HG03432 (cell line): ENCODE data around the gene LY6G6C.
"Not testable (repeated sequence)": the region's sequence is repeated elsewhere in the genome, so short reads cannot be mapped to it uniquely, and the experiment has no call there.

Source experiments
- ATAC-seq: cut with Tn5 transposase; IDR thresholded peaks from one replicate; pipeline ENCODE4 v1.9.1; 2021; ENCODE audit warnings: mild to moderate bottlenecking, moderate library complexity; ENCODE audit not compliant: unreplicated experiment

Gene LY6G6C

GRCh38 chr6:31709157-31709556 lies 12.4 kb downstream of the LY6G6C start:
- not testable (repeated sequence) for ATAC-seq

DNA sequence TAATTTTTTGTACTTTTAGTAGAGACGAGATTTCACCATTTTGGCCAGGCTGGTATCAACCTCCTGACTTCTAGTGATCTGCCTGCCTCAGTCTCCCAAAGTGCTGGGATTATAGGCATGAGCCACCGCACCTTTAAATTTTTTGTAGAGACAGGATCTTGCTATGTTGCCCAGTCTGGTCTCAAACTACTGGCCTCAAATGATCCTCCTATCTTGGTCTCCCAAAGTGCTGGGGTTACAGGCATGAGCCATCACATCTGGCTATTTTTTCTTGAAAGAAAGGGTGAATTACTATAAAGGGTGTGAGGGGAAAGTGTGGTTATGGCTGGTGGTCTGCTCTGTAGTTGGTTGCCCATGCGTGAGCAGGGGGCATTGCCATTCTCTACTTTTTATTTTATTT lies 13.3 kb downstream of the LY6G6C start:
- ATAC-seq: no peak

- no peak for ATAC-seq
Measured at GRCh38 chr6:31707701-31708100, 13.8 kb downstream of the LY6G6C start.

GRCh38 chr6:31706599-31706998 lies 14.9 kb downstream of the LY6G6C start, which contains the start of gene LY6G6F:
Gene LY6G6F, plus strand, starts transcription at chr6:31706866. Its CDS starts 41 bp downstream, at chr6:31706907.
- no peak for ATAC-seq

GRCh38 chr6:31705931-31706330 lies 15.6 kb downstream of the LY6G6C start:
- no peak for ATAC-seq

GRCh38 chr6:31702819-31703716 lies 18.5 kb downstream of the LY6G6C start, which contains the start of gene ABHD16A:
Gene ABHD16A, minus strand, starts transcription at chr6:31703324. Its CDS starts 43 bp downstream, at chr6:31703281.
- ATAC-seq: peak; percentile 88

- peak; percentile 3 for ATAC-seq
Measured at GRCh38 chr6:31702405-31702818, 19.1 kb downstream of the LY6G6C start.

DNA sequence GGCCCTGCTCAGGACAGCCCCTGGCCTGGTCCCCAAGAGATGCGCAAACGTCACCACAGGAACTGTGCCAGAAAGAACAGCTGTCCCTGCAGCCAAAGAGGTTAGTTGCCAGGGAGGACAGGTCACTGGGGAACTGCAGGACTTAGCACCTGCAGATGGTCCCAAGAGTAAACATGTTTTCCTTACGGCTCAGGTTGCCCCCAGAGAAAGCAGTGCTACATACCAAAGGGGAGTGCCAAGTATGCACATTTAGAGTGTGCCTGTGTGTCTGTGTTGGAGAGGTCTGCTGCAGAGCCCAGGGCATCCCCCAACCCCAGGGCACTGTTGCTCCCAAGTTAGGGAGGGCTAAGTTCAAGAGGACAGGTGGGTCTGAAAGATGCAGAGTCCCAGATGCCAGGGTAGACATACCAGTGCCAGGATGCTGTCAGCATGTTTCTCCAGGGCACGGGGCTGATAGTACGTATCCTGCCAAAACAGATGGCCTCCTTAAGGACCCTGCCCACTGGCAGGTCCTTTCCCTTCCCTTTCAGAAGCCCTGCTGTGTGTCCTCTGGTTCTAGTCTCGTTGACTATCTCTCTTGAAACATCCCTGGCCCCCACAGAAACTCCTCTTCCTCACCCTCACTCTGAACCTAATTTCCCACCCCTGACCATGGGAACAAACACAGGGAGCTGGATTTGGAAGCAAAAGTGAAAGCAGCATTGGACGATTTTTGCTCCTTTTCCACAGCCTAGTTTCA lies 19.7 kb downstream of the LY6G6C start:
- ATAC-seq: no peak

GRCh38 chr6:31700740-31701401 lies 20.7 kb downstream of the LY6G6C start:
- no peak for ATAC-seq

- no peak for ATAC-seq
Measured at GRCh38 chr6:31697555-31697954, 24.0 kb downstream of the LY6G6C start.

DNA sequence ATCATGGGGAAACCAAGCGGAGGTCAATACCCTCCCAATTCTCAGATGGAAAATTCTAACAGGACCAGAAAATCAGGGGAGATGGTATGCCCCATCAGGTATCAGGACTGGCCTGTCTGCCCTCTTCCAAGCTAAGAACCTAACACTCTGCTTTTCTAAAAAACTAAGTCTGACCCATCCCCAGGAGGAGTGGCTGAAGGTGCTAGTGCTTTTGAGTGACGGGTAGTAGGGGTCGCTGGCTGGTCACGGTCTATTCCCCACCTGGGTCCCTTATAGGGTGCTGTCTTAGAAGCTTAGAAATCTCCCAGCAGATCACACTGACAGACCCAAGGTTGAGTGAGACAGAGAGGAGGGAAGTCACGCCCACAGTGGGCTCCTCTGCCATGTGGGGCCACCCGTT lies 28.0 kb downstream of the LY6G6C start:
- no peak for ATAC-seq

- ATAC-seq: no peak
Measured at GRCh38 chr6:31692886-31693285, 28.7 kb downstream of the LY6G6C start.

DNA sequence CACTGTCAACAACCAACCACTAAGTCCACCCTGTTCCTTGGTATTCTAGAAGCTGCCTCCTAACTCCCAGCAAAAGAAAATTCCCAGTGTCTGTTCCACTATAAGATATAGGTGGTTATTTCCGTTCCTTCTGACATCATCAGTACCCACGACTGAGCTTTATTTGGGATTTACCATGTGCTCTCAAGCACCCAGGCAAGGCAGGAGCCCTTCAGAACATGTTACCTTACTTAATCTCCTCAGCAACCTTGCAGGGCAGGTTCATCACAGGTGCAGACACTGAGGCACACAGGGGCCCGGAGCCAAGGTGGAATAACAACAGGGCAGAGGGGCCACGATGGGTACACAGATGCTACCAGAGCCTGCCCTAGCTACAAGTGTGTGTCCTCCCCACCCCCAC lies 29.2 kb downstream of the LY6G6C start:
- ATAC-seq: no peak

- ATAC-seq: no peak
Measured at GRCh38 chr6:31691564-31692108, 29.9 kb downstream of the LY6G6C start.

DNA sequence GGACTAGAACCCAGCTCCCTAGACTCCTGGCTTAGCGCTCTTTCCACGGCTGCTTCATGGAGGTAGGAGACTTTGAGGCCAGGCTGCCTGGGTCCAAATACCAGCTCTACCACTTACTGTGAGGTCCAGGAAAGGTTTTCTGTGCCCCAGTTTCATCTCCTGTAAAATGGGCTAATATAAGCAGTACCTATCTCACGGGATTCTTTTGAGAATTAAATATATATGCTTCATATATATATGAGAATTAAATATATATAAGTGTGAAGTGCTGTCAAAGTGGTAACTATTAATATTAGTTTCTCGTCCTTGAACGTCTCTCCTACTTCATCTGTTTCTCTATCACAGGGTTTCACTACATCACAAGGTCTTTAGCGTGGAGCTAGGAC lies 30.5 kb downstream of the LY6G6C start:
- ATAC-seq: no peak

DNA sequence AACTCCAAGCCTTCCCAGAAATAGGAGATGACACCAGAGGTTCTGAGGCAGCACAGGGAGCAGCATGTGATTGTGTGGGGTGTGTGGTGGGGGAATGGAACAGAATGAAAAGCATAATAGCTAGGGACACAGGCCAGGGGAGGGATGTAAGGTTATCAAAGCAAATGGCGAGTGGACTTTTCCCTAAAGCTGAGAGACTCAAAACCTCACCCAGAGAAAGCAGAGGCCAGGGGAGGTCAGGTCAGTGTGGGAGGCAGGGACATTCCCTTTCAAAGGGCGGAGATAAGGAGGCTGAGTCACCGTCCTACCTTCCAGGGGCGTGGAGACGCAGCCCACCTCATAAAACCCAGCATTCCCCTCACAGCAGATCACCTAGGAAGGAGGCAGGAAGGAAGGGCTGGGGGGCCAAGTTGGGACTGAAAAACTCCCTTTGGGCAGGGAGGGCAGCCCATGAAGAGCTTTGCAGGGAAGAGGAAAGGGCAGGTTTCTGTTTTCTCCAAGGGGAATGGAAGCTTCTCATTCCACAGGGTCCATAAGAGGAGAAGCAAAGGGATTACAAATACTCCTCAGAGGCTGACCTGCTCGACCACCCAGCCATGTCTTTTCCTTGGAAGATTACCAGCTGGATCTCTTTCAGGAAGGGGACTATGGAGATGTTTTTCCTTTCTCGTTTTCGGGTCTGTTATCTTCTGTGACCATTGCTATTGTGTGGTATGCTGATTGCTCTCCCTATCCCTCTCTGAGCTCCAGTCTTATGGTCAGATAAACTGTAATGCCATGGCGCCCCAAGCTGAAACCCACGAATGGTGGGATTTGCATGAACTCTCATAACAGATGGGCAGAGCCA lies 31.1 kb downstream of the LY6G6C start:
- ATAC-seq: no peak

DNA sequence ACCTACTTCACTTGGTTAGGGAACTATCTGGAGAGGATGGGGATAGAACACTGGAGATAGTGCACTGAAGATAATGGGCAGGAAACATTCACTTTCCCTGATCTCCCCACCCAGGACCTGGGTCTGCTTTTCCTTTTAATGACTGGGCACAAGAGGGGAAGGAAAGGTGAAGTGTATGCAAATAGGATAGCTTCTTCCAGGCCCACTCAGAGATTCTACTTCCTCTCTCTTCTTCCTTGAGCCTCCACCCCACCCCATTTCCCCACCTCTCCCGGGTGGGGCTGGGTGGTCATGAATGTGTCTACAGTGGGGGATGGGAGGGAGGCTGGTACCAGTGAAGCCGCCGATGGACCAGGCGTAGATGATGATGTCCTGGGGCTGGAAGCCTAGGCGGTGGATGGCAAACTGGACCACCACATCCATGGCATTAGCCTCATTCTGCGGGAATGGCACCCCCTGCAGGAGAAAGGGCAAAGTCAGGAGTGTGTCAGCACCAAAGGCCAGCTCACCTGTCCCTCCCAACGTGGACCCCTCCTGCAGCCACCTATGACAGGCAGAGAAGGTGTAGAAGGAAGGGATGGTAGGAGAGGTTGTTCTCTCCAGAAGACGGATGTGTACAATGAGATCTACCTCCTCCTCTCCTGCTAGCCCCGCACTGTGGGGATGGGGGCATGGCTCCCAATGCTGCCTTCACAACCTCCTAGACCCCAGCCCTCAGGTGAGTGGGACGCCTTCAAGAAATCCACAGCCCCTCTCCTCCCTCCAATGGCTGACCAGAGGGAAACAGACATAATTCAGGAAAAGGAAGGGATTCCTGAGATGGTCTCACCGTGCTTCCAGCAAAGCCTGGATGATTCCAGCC lies 32.1 kb downstream of the LY6G6C start:
- no peak for ATAC-seq

- ATAC-seq: no peak
Measured at GRCh38 chr6:31687860-31688693, 33.5 kb downstream of the LY6G6C start.
